SU-DHL-6 (cell line): ENCODE measurements around the gene KCNK18.

Experiments used
- EZH2phosphoT487 ChIP-seq: fragments of 200-600 bp; sonication (generic), shearing (Covaris generic); conservative IDR thresholded peaks from 2 replicates; pipeline ENCODE4 v1.6.1; 2018; ENCODE audit warnings: mild to moderate bottlenecking, antibody characterized with exemption, low read length, moderate library complexity, mixed read lengths
- TF ChIP-seq, protein P1 (sequence below): fragments of 200-600 bp; sonication (generic); IDR thresholded peaks from one replicate; pipeline ENCODE4 v1.5.1; 2017; ENCODE audit warnings: antibody characterized with exemption, mild to moderate bottlenecking, low read length, moderate library complexity; ENCODE audit not compliant: insufficient read depth, poor library complexity, severe bottlenecking

DNA sequence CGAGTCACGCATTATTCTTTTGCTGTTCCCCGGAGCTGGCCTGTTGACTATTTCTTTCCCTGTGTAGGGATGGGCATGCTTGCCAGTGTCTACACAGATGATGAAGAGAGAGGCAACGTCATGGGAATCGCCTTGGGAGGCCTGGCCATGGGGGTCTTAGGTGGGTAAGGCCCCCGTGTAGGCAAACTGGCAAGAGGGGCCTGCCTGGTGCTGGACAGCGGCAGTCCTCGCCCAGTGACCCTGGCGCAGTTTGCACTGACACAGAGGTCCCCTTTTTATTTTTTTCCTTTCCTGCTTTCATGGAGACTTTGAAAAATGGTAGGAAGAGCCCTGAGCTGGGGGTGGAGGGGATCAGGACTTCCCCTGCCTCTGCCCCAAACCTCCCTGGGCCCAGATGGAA lies 57.0 kb downstream of the KCNK18 start:
- TF ChIP-seq, protein P1, sequence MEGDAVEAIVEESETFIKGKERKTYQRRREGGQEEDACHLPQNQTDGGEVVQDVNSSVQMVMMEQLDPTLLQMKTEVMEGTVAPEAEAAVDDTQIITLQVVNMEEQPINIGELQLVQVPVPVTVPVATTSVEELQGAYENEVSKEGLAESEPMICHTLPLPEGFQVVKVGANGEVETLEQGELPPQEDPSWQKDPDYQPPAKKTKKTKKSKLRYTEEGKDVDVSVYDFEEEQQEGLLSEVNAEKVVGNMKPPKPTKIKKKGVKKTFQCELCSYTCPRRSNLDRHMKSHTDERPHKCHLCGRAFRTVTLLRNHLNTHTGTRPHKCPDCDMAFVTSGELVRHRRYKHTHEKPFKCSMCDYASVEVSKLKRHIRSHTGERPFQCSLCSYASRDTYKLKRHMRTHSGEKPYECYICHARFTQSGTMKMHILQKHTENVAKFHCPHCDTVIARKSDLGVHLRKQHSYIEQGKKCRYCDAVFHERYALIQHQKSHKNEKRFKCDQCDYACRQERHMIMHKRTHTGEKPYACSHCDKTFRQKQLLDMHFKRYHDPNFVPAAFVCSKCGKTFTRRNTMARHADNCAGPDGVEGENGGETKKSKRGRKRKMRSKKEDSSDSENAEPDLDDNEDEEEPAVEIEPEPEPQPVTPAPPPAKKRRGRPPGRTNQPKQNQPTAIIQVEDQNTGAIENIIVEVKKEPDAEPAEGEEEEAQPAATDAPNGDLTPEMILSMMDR: no peak
- TF ChIP-seq EZH2phosphoT487: no peak
